ENCODE results near the gene DNAH17. TPM values are rescaled to one million over a fixed set of nuclear protein-coding genes. Genes with fewer than 3 reads are reported as not detected.

Gene DNAH17
- total and polyA plus RNA-seq, 2 of the 8 experiments (the other 6 are each of a cell fraction or from before 2014, with no cell fraction given) = 0.14 to 0.67 TPM

GRCh38 chr17:78561166-78561565 lies 16.0 kb downstream of the DNAH17 start:
- CTCF ChIA-PET (ENCODE audit: partially characterized antibody) = interaction anchor here (0.6 to 5.9 kb wide), 5 partner anchors 10 to 127 kb away, joined by 3 to 56 read pairs (median 9); no protein-coding TSS in a partner anchor
- no peak overlapping the region for H2BK20ac ChIP-seq (ENCODE audit: low read length)
- no peaks in the 10 kb centered on the region for H3K79me2 ChIP-seq (ENCODE audit: control insufficient read depth in 1 of 2, insufficient read depth in 2 of 2, low read length in 2 of 2)
- H4K8ac ChIP-seq (ENCODE audit: extremely low read depth, insufficient read depth, low read length) = no peak overlapping the region
- H3K36me3 ChIP-seq (ENCODE audit: control insufficient read depth in 2 of 4, insufficient read depth in 4 of 4, low read length in 3 of 4) = no peaks in the 10 kb centered on the region
- H3K27me3 ChIP-seq (replicated peaks in 1 of 4; ENCODE audit: control insufficient read depth in 3 of 4, extremely low read depth in 1 of 4, insufficient read depth in 3 of 4, low read length in 3 of 4) = no peaks in the 10 kb centered on the region
- DNase-seq (ENCODE audit: low read depth in 1 of 2, low spot score in 2 of 2) (no peak), FAIRE-seq (no peak)
- H3K23ac ChIP-seq (ENCODE audit: insufficient read length) = no peak overlapping the region
- no peak overlapping the region for H3K4ac ChIP-seq (replicated peaks; ENCODE audit: insufficient read length, low read depth, low read length)
- H3K9me3 ChIP-seq (ENCODE audit: insufficient read depth in 2 of 2, low read depth in 1 of 2, low read length in 1 of 2) = no peaks in the 10 kb centered on the region
- no peak overlapping the region for H2BK15ac ChIP-seq (ENCODE audit: low read length)
- H3K23me2 ChIP-seq (ENCODE audit: low read depth, low read length) = no peaks in the 10 kb centered on the region
- no peak overlapping the region for H2BK5ac ChIP-seq (ENCODE audit: low read depth, low read length)
- no peak overlapping the region for H2AK5ac ChIP-seq (ENCODE audit: low read depth, low read length)
- POLR2A ChIA-PET (ENCODE audit: partially characterized antibody) = no interaction called here
- no peak overlapping the region for H4K5ac ChIP-seq (ENCODE audit: insufficient read length, low read depth, low read length)
- no peak overlapping the region for H4K91ac ChIP-seq (replicated peaks; ENCODE audit: insufficient read length, low read length)
- H3K56ac ChIP-seq (replicated peaks; ENCODE audit: insufficient read length, low read depth, low read length) = no peak overlapping the region
- H2AFZ ChIP-seq (ENCODE audit: low read length) = no peak overlapping the region
- 93% methylated on average over 10 of the region's 10 CpGs; no CpG with 5 or more reads in 1 of the 2 experiments for WGBS, 2 experiments (ENCODE audit: extremely low coverage in 1 of 2, insufficient coverage in 1 of 2, insufficient read length in 1 of 2, insufficient replicate concordance in 2 of 2, low coverage in 1 of 2, low lambda C conversion rate in 2 of 2, missing lambda C conversion rate in 1 of 2)
- no peaks in the 10 kb centered on the region for H3K79me1 ChIP-seq (ENCODE audit: low read depth, low read length)
- no peak overlapping the region for H2BK12ac ChIP-seq (ENCODE audit: low read depth, low read length)
- H3K4me1 ChIP-seq (replicated peaks in 1 of 4; ENCODE audit: control insufficient read depth in 3 of 4, insufficient read depth in 4 of 4, low read length in 3 of 4) = no peaks in the 10 kb centered on the region
- no peak overlapping the region for H3K18ac ChIP-seq (ENCODE audit: extremely low read depth, low read length)
- H3K4me2 ChIP-seq (ENCODE audit: insufficient read depth in 1 of 2, low read depth in 2 of 2, low read length in 2 of 2) = no peak overlapping the region
- H3K14ac ChIP-seq (ENCODE audit: insufficient read length) = no peak overlapping the region
- H3K4me3 ChIP-seq (ENCODE audit: extremely low read depth in 1 of 4, insufficient read depth in 2 of 4, low read depth in 3 of 4, low read length in 4 of 4) = no peak overlapping the region
- no peak overlapping the region for H3K9ac ChIP-seq (replicated peaks in 1 of 4; ENCODE audit: extremely low read depth in 1 of 4, low read depth in 3 of 4, low read length in 3 of 4)
- no peak overlapping the region for H2BK120ac ChIP-seq (replicated peaks; ENCODE audit: low read depth, low read length)
- H3K27ac ChIP-seq (ENCODE audit: low read depth, low read length) = no peak overlapping the region
- peaks cover 0 to 1% of the 10 kb centered on the region in 2 experiments for H4K20me1 ChIP-seq (replicated peaks in 1 of 2; ENCODE audit: control insufficient read depth in 1 of 2, insufficient read depth in 2 of 2, low read length in 2 of 2)
- TF ChIP-seq CREB1 (IDR thresholded peaks at IDR 0.05) = no peak
- TF ChIP-seq ZNF274 (IDR thresholded peaks at IDR 0.05; ENCODE audit: borderline replicate concordance, extremely low read depth, low read length) = no peak
- no peak for TF ChIP-seq CHD2 (IDR thresholded peaks at IDR 0.05; ENCODE audit: low read length)
- no peak for TF ChIP-seq NANOG (IDR thresholded peaks at IDR 0.05; ENCODE audit: insufficient read depth, low read depth, low read length, poor library complexity, severe bottlenecking)
- no peak for TF ChIP-seq JUND (IDR thresholded peaks at IDR 0.05; ENCODE audit: low read length)
- TF ChIP-seq TEAD4 (IDR thresholded peaks at IDR 0.05; ENCODE audit: low read depth, low read length) = no peak
- TF ChIP-seq SP4 (IDR thresholded peaks at IDR 0.05; ENCODE audit: low read length) = no peak
- no peak for TF ChIP-seq TAF7 (optimal IDR thresholded peaks at IDR 0.05; ENCODE audit: borderline replicate concordance, low read depth, low read length)
- TF ChIP-seq RFX5 (IDR thresholded peaks at IDR 0.05; ENCODE audit: borderline replicate concordance, low read depth, low read length) = no peak
- no peak for TF ChIP-seq ATF3 (IDR thresholded peaks at IDR 0.05; ENCODE audit: insufficient read depth, low read depth, low read length)
- no peak for TF ChIP-seq SAP30 (IDR thresholded peaks at IDR 0.05; ENCODE audit: insufficient read depth, insufficient replicate concordance, low read length)
- no peak for TF ChIP-seq CBX8 (IDR thresholded peaks at IDR 0.05; ENCODE audit: borderline replicate concordance, low read depth, low read length)
- TF ChIP-seq YY1 (IDR thresholded peaks at IDR 0.05; ENCODE audit: low read depth, low read length) = no peak
- TF ChIP-seq RNF2 (IDR thresholded peaks at IDR 0.05; ENCODE audit: borderline replicate concordance, low read depth, low read length, missing control alignments, poor library complexity, severe bottlenecking) = no peak
- TF ChIP-seq TBP (IDR thresholded peaks at IDR 0.05; ENCODE audit: low read depth, low read length) = no peak
